ENCODE data around the gene FGL2.
"Not testable (repeated sequence)": the region's sequence is repeated elsewhere in the genome, so short reads cannot be mapped to it uniquely, and the experiment has no call there.

FGL2 gene

GRCh38 chr7:77188731-77189437 lies 10.7 kb downstream of the FGL2 start:
- DNase-seq (ENCODE audit: low read depth), result no peak
- no peak overlapping the region for H3K4me3 ChIP-seq (ENCODE audit: low read length)
- TF ChIP-seq, protein P1, sequence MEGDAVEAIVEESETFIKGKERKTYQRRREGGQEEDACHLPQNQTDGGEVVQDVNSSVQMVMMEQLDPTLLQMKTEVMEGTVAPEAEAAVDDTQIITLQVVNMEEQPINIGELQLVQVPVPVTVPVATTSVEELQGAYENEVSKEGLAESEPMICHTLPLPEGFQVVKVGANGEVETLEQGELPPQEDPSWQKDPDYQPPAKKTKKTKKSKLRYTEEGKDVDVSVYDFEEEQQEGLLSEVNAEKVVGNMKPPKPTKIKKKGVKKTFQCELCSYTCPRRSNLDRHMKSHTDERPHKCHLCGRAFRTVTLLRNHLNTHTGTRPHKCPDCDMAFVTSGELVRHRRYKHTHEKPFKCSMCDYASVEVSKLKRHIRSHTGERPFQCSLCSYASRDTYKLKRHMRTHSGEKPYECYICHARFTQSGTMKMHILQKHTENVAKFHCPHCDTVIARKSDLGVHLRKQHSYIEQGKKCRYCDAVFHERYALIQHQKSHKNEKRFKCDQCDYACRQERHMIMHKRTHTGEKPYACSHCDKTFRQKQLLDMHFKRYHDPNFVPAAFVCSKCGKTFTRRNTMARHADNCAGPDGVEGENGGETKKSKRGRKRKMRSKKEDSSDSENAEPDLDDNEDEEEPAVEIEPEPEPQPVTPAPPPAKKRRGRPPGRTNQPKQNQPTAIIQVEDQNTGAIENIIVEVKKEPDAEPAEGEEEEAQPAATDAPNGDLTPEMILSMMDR (conservative IDR thresholded peaks at IDR 0.05; ENCODE audit: low read depth, low read length), result no peak

GRCh38 chr7:77185866-77186265 lies 13.8 kb downstream of the FGL2 start:
- no peak for DNase-seq (ENCODE audit: low read depth)
- no peak overlapping the region for H3K4me3 ChIP-seq (ENCODE audit: low read length)
- TF ChIP-seq, protein P1 (conservative IDR thresholded peaks at IDR 0.05; ENCODE audit: low read depth, low read length), result no peak

- DNase-seq (ENCODE audit: low read depth), result no peak
- TF ChIP-seq, protein P1 (conservative IDR thresholded peaks at IDR 0.05; ENCODE audit: low read depth, low read length), result no peak
Observed at GRCh38 chr7:77184990-77185389, 14.6 kb downstream of the FGL2 start.

GRCh38 chr7:77184463-77184862 lies 15.2 kb downstream of the FGL2 start:
- TF ChIP-seq, protein P1 (conservative IDR thresholded peaks at IDR 0.05; ENCODE audit: low read depth, low read length), result no peak
- no peak for DNase-seq (ENCODE audit: low read depth)
- no peak overlapping the region for H3K4me3 ChIP-seq (ENCODE audit: low read length)

More at GRCh38 chr7:77184990-77185389, 14.6 kb downstream of the FGL2 start:
- H3K4me3 ChIP-seq (ENCODE audit: low read length), result no peak overlapping the region

- TF ChIP-seq, protein P1 (conservative IDR thresholded peaks at IDR 0.05; ENCODE audit: low read depth, low read length), result no peak
- H3K4me3 ChIP-seq (ENCODE audit: low read length), result no peak overlapping the region
- no peak for DNase-seq (ENCODE audit: low read depth)
Observed at GRCh38 chr7:77182261-77182660, 17.4 kb downstream of the FGL2 start.

- no peak overlapping the region for H3K4me3 ChIP-seq (ENCODE audit: low read length)
- TF ChIP-seq, protein P1 (conservative IDR thresholded peaks at IDR 0.05; ENCODE audit: low read depth, low read length), result no peak
Observed at GRCh38 chr7:77181734-77182133, 17.9 kb downstream of the FGL2 start.

GRCh38 chr7:77181015-77181595 lies 18.5 kb downstream of the FGL2 start:
- TF ChIP-seq, protein P1 (conservative IDR thresholded peaks at IDR 0.05; ENCODE audit: low read depth, low read length), result no peak

More at GRCh38 chr7:77181734-77182133, 17.9 kb downstream of the FGL2 start:
- no peak for DNase-seq (ENCODE audit: low read depth)

DNA sequence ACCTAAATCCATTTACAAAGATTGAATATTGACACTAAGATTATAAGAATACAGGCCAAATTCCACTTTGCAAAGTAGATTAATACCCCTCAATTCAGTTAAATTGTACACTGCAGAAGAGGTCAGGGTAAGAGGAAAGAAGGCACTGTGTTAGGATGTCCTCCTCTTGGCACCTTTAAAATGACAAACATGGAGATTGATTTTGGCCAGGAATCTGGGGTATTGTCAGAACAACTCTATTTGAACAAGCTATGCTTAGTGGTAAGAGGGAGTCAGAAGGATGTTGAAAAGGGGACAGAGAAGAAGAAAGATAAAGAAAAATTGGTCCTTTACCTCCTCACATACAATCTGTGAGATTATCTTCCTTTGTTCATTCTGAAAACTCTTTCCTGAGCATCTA lies 21.6 kb downstream of the FGL2 start:
- not testable (repeated sequence) for H3K4me3 ChIP-seq (ENCODE audit: low read length); DNase-seq (ENCODE audit: low read depth)

More at GRCh38 chr7:77181015-77181595, 18.5 kb downstream of the FGL2 start:
- no peak overlapping the region for H3K4me3 ChIP-seq (ENCODE audit: low read length)
- no peak for DNase-seq (ENCODE audit: low read depth)

GRCh38 chr7:77177321-77177904 lies 22.2 kb downstream of the FGL2 start:
- not testable (repeated sequence) for DNase-seq (ENCODE audit: low read depth); H3K4me3 ChIP-seq (ENCODE audit: low read length)

GRCh38 chr7:77175274-77175800 lies 24.3 kb downstream of the FGL2 start:
- not testable (repeated sequence) for H3K4me3 ChIP-seq (ENCODE audit: low read length); DNase-seq (ENCODE audit: low read depth)

All from retinal pigment epithelial cell (primary cell).